Measurements from ENCODE around the gene CRELD1.
"Not testable (repeated sequence)": the region's sequence is repeated elsewhere in the genome, so short reads cannot be mapped to it uniquely, and the experiment has no call there.

The CRELD1 gene

GRCh38 chr3:9897408-9898372 is 35.9 kb upstream of the CRELD1 start:
- TF ChIP-seq POLR2A (IDR thresholded peaks at IDR 0.05; ENCODE audit: low read depth, low read length) (no peak), SPI1 (IDR thresholded peaks at IDR 0.05; ENCODE audit: low read depth, low read length) (no peak), POLR2AphosphoS5 (IDR thresholded peaks at IDR 0.05; ENCODE audit: low read depth, low read length) (no peak), PAX5 (IDR thresholded peaks at IDR 0.05; ENCODE audit: insufficient read depth, low read length, severe bottlenecking) (no peak), TAF1 (IDR thresholded peaks at IDR 0.05; ENCODE audit: low read depth, low read length) (no peak), POU2F2 (IDR thresholded peaks at IDR 0.05; ENCODE audit: low read depth, low read length) (no peak)
- no peak for FAIRE-seq
- DNase-seq (ENCODE audit: insufficient read length, low spot score) = no peak

GRCh38 chr3:9898467-9899241 is 35.0 kb upstream of the CRELD1 start:
- FAIRE-seq = no peak
- DNase-seq (ENCODE audit: insufficient read length, low spot score) = no peak
- no peak for TF ChIP-seq POLR2A (IDR thresholded peaks at IDR 0.05; ENCODE audit: low read depth, low read length)

- FAIRE-seq = no peak
- TF ChIP-seq PAX5 (IDR thresholded peaks at IDR 0.05; ENCODE audit: insufficient read depth, low read length, severe bottlenecking) (no peak), POLR2A (IDR thresholded peaks at IDR 0.05; ENCODE audit: low read depth, low read length) (no peak), TAF1 (IDR thresholded peaks at IDR 0.05; ENCODE audit: low read depth, low read length) (no peak), POU2F2 (IDR thresholded peaks at IDR 0.05; ENCODE audit: low read depth, low read length) (no peak), POLR2AphosphoS5 (IDR thresholded peaks at IDR 0.05; ENCODE audit: low read depth, low read length) (no peak)
- DNase-seq (ENCODE audit: insufficient read length, low spot score) = no peak
These were observed 34.3 kb upstream of the CRELD1 start for GRCh38 chr3:9899289-9899791.

GRCh38 chr3:9900965-9901415 is 32.6 kb upstream of the CRELD1 start:
- DNase-seq (ENCODE audit: insufficient read length, low spot score); FAIRE-seq: not testable (repeated sequence)

- no peak for DNase-seq (ENCODE audit: insufficient read length, low spot score)
- TF ChIP-seq PAX5 (IDR thresholded peaks at IDR 0.05; ENCODE audit: insufficient read depth, low read length, severe bottlenecking) (no peak), TAF1 (IDR thresholded peaks at IDR 0.05; ENCODE audit: low read depth, low read length) (no peak), POLR2AphosphoS5 (IDR thresholded peaks at IDR 0.05; ENCODE audit: low read depth, low read length) (no peak), SPI1 (IDR thresholded peaks at IDR 0.05; ENCODE audit: low read depth, low read length) (no peak), POU2F2 (IDR thresholded peaks at IDR 0.05; ENCODE audit: low read depth, low read length) (no peak)
- FAIRE-seq = no peak
These were observed 31.7 kb upstream of the CRELD1 start for GRCh38 chr3:9901967-9902366.

- DNase-seq (ENCODE audit: insufficient read length, low spot score) = no peak
- FAIRE-seq = no peak
- TF ChIP-seq POLR2A (IDR thresholded peaks at IDR 0.05; ENCODE audit: low read depth, low read length) (no peak), SPI1 (IDR thresholded peaks at IDR 0.05; ENCODE audit: low read depth, low read length) (no peak), POLR2AphosphoS5 (IDR thresholded peaks at IDR 0.05; ENCODE audit: low read depth, low read length) (no peak), POU2F2 (IDR thresholded peaks at IDR 0.05; ENCODE audit: low read depth, low read length) (no peak)
These were observed 31.0 kb upstream of the CRELD1 start, which contains the start of gene IL17RE for GRCh38 chr3:9902372-9903237. Gene IL17RE, plus strand, starts transcription at chr3:9902848. Its CDS starts 85 bp downstream, at chr3:9902933.

- TF ChIP-seq SPI1 (IDR thresholded peaks at IDR 0.05; ENCODE audit: low read depth, low read length) = no peak
- TF ChIP-seq POLR2A (IDR thresholded peaks at IDR 0.05; ENCODE audit: low read depth, low read length) = no peak
- no peak for TF ChIP-seq POU2F2 (IDR thresholded peaks at IDR 0.05; ENCODE audit: low read depth, low read length)
- TF ChIP-seq POLR2AphosphoS5 (IDR thresholded peaks at IDR 0.05; ENCODE audit: low read depth, low read length) = no peak
- no peak for TF ChIP-seq PAX5 (IDR thresholded peaks at IDR 0.05; ENCODE audit: insufficient read depth, low read length, severe bottlenecking)
- TF ChIP-seq TAF1 (IDR thresholded peaks at IDR 0.05; ENCODE audit: low read depth, low read length) = no peak
- FAIRE-seq = no peak
- no peak for DNase-seq (ENCODE audit: insufficient read length, low spot score)
These were observed 30.4 kb upstream of the CRELD1 start for GRCh38 chr3:9903238-9903624.

GRCh38 chr3:9903904-9904303 is 29.7 kb upstream of the CRELD1 start:
- DNase-seq (ENCODE audit: insufficient read length, low spot score) (no peak), FAIRE-seq (no peak)
- TF ChIP-seq POLR2AphosphoS5 (IDR thresholded peaks at IDR 0.05; ENCODE audit: low read depth, low read length) (no peak), PAX5 (IDR thresholded peaks at IDR 0.05; ENCODE audit: insufficient read depth, low read length, severe bottlenecking) (no peak), SPI1 (IDR thresholded peaks at IDR 0.05; ENCODE audit: low read depth, low read length) (no peak), POLR2A (IDR thresholded peaks at IDR 0.05; ENCODE audit: low read depth, low read length) (no peak), TAF1 (IDR thresholded peaks at IDR 0.05; ENCODE audit: low read depth, low read length) (no peak), POU2F2 (IDR thresholded peaks at IDR 0.05; ENCODE audit: low read depth, low read length) (no peak)

- no peak for TF ChIP-seq POLR2A (IDR thresholded peaks at IDR 0.05; ENCODE audit: low read depth, low read length)
- no peak for TF ChIP-seq TAF1 (IDR thresholded peaks at IDR 0.05; ENCODE audit: low read depth, low read length)
- TF ChIP-seq SPI1 (IDR thresholded peaks at IDR 0.05; ENCODE audit: low read depth, low read length) = no peak
- TF ChIP-seq PAX5 (IDR thresholded peaks at IDR 0.05; ENCODE audit: insufficient read depth, low read length, severe bottlenecking) = no peak
- TF ChIP-seq POU2F2 (IDR thresholded peaks at IDR 0.05; ENCODE audit: low read depth, low read length) = no peak
- TF ChIP-seq POLR2AphosphoS5 (IDR thresholded peaks at IDR 0.05; ENCODE audit: low read depth, low read length) = no peak
- FAIRE-seq = no peak
- DNase-seq (ENCODE audit: insufficient read length, low spot score) = no peak
These were observed 27.2 kb upstream of the CRELD1 start for GRCh38 chr3:9906480-9906879.
